ENCODE data around the gene RNFT2. TPM values are rescaled to one million over a fixed set of nuclear protein-coding genes. Genes with fewer than 3 reads are reported as not detected.

RNFT2 gene
- total RNA-seq, 2 donors from 2014 or later, result 4.9 to 5.7 TPM

GRCh38 chr12:116849216-116849615 lies 111.1 kb downstream of the RNFT2 start:
- H3K4me1 Mint-ChIP-seq, result no peaks in the 10 kb centered on the region
- DNase-seq, result no peak
- H3K36me3 Mint-ChIP-seq (ENCODE audit: low read depth), result no peaks in the 10 kb centered on the region
- no peak overlapping the region for H3K4me3 Mint-ChIP-seq
- no peaks in the 10 kb centered on the region for H3K9me3 ChIP-seq (ENCODE audit: control insufficient read depth, low read length, poor library complexity, severe bottlenecking)
- H3K27me3 Mint-ChIP-seq, result peaks cover 16% of the 10 kb centered on the region
- no peak overlapping the region for H3K27ac Mint-ChIP-seq
- ATAC-seq, result no peak

- H3K27me3 Mint-ChIP-seq, result peaks cover 30% of the 10 kb centered on the region
- no peaks in the 10 kb centered on the region for H3K9me3 ChIP-seq (ENCODE audit: control insufficient read depth, low read length, poor library complexity, severe bottlenecking)
- H3K4me1 Mint-ChIP-seq, result no peaks in the 10 kb centered on the region
- ATAC-seq (no peak), DNase-seq (no peak)
- H3K27ac Mint-ChIP-seq, result no peak overlapping the region
- no peaks in the 10 kb centered on the region for H3K36me3 Mint-ChIP-seq (ENCODE audit: low read depth)
- H3K4me3 Mint-ChIP-seq, result no peak overlapping the region
Observed at GRCh38 chr12:116852303-116852702, 114.2 kb downstream of the RNFT2 start.

DNA sequence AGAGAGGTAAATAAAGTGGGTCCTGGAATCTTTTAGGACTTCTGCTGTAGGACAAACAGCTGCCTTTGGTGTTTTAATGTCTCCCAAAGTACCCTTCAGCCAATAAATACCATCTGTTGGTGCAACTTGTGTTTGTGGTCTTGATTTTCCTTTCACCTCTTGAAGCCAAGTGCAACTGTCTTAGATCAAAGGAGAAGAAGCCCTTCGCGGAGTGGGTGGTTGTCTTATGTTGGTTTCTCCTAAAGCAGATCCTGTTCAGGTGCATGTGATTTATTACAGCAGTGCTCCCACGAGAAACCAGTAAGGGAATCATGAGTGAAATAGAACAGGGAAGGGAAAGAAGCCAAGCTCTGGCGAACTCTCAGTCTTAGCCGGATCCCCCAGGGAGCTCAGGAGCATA lies 115.4 kb downstream of the RNFT2 start:
- Mint-ChIP-seq H3K4me1 (peaks cover 3% of the 10 kb centered on the region), H3K27me3 (peaks cover 38% of the 10 kb centered on the region)

GRCh38 chr12:116855744-116856470 lies 117.8 kb downstream of the RNFT2 start:
- no peak overlapping the region for H3K4me3 Mint-ChIP-seq
- no peak for ATAC-seq

More for the DNA sequence above, 115.4 kb downstream of the RNFT2 start:
- Mint-ChIP-seq H3K27ac (no peak overlapping the region), H3K4me3 (no peak overlapping the region), H3K36me3 (ENCODE audit: low read depth) (no peaks in the 10 kb centered on the region)
- H3K9me3 ChIP-seq (ENCODE audit: control insufficient read depth, low read length, poor library complexity, severe bottlenecking), result no peaks in the 10 kb centered on the region
- DNase-seq (no peak), ATAC-seq (no peak)

DNA sequence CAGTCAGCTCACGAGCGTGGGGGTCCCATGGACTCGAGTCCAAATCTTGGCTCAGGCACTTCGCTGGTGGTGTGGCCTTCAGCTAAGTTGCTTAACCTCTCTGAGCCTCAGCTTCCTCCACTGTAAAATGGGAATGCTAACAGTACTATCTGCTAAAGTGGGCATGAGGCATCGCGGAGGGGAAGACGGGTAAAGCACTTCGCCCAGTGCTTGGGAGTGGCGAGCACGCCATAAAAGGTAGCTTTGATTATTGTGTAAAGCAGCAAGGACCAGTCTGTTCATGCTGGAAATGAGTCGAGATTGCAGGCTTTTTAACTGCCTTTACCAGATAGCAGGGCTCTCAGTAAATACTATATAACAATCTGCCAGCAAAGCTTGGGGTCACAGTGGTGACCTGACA lies 118.6 kb downstream of the RNFT2 start:
- DNase-seq (no peak), ATAC-seq (no peak)
- no peak overlapping the region for H3K27ac Mint-ChIP-seq
- peaks cover 12% of the 10 kb centered on the region for H3K4me1 Mint-ChIP-seq
- H3K4me3 Mint-ChIP-seq, result no peak overlapping the region
- peaks cover 56% of the 10 kb centered on the region for H3K27me3 Mint-ChIP-seq
- H3K36me3 Mint-ChIP-seq (ENCODE audit: low read depth), result no peaks in the 10 kb centered on the region
- no peaks in the 10 kb centered on the region for H3K9me3 ChIP-seq (ENCODE audit: control insufficient read depth, low read length, poor library complexity, severe bottlenecking)

More at GRCh38 chr12:116855744-116856470, 117.8 kb downstream of the RNFT2 start:
- Mint-ChIP-seq H3K27me3 (peaks cover 52% of the 10 kb centered on the region), H3K27ac (no peak overlapping the region), H3K4me1 (peaks cover 8% of the 10 kb centered on the region), H3K36me3 (ENCODE audit: low read depth) (no peaks in the 10 kb centered on the region)
- H3K9me3 ChIP-seq (ENCODE audit: control insufficient read depth, low read length, poor library complexity, severe bottlenecking), result no peaks in the 10 kb centered on the region
- DNase-seq, result no peak

DNA sequence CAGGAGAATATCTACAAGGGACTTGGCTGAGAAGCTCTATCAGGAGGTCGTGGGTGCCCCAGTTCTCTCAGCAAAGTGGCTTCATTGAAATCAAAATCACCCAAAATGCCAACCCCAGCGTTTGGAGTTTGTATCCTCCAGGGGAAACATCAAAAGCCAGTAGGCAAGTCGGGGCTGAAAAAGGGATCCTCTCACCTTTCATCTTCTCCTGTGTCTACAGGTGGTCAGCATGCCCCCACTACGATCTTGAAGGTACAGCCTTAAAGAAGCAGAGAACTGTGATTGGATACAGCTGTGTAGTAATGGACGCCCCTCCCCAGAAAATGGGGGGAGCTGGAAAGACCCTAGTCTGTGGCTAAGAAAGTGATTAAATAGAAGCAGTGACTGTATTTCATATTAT lies 121.0 kb downstream of the RNFT2 start:
- DNase-seq, result no peak
- no peak for ATAC-seq
- peaks cover 15% of the 10 kb centered on the region for H3K4me1 Mint-ChIP-seq
- H3K4me3 Mint-ChIP-seq, result no peak overlapping the region
- H3K9me3 ChIP-seq (ENCODE audit: control insufficient read depth, low read length, poor library complexity, severe bottlenecking), result no peaks in the 10 kb centered on the region
- H3K36me3 Mint-ChIP-seq (ENCODE audit: low read depth), result no peaks in the 10 kb centered on the region
- peaks cover 52% of the 10 kb centered on the region for H3K27me3 Mint-ChIP-seq
- H3K27ac Mint-ChIP-seq, result no peak overlapping the region

DNA sequence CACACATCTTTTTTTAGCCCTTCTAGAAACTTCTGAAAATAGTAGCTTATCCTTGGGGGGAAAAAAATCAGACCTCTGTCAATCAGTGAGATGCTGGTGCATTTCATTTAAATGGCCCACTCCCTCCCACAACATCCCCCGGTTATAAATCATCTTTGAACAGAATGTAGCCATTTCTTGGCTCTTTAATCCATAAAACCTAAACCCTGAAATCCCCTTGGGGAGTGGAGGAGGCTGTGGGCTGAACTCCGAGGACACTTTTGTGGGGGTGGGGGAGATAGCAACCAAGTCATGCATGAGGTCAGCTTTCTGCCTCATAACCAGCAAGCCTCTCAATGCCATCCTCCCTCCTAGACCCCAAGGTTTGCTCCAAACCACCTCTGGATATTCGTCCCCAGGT lies 122.1 kb downstream of the RNFT2 start:
- no peak overlapping the region for H3K27ac Mint-ChIP-seq
- DNase-seq (no peak), ATAC-seq (no peak)
- H3K9me3 ChIP-seq (ENCODE audit: control insufficient read depth, low read length, poor library complexity, severe bottlenecking), result no peaks in the 10 kb centered on the region
- peaks cover 56% of the 10 kb centered on the region for H3K27me3 Mint-ChIP-seq
- no peaks in the 10 kb centered on the region for H3K36me3 Mint-ChIP-seq (ENCODE audit: low read depth)
- H3K4me1 Mint-ChIP-seq, result peaks cover 15% of the 10 kb centered on the region
- no peak overlapping the region for H3K4me3 Mint-ChIP-seq

- Mint-ChIP-seq H3K4me3 (no peak overlapping the region), H3K27ac (no peak overlapping the region), H3K36me3 (ENCODE audit: low read depth) (no peaks in the 10 kb centered on the region), H3K27me3 (peaks cover 49% of the 10 kb centered on the region), H3K4me1 (peaks cover 15% of the 10 kb centered on the region)
- no peaks in the 10 kb centered on the region for H3K9me3 ChIP-seq (ENCODE audit: control insufficient read depth, low read length, poor library complexity, severe bottlenecking)
- ATAC-seq, result peak; percentile 60
- no peak for DNase-seq
Observed at GRCh38 chr12:116861320-116861719, 123.2 kb downstream of the RNFT2 start.

DNA sequence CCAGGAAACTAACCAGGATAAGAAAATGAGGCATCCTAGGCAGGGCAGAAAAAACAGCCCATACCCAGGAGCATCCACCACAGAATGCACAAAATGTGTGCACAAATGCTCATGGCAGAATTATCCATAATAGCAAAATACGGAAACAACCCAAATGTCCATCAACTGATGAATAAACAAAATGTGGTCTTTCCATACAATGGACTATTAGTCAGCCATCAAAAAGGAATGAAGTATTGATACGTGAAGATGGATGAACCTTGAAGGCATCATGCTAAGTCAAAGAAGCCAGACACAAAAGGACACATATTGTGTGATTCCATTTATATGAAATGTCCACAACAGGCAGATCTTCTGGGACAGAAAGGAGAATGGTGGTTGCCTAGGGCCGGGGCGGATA lies 124.1 kb downstream of the RNFT2 start:
- DNase-seq (no peak), ATAC-seq (no peak)
- Mint-ChIP-seq H3K4me1 (peaks cover 15% of the 10 kb centered on the region), H3K27me3 (peaks cover 41% of the 10 kb centered on the region), H3K36me3 (ENCODE audit: low read depth) (no peaks in the 10 kb centered on the region), H3K27ac (no peak overlapping the region), H3K4me3 (no peak overlapping the region)
- no peaks in the 10 kb centered on the region for H3K9me3 ChIP-seq (ENCODE audit: control insufficient read depth, low read length, poor library complexity, severe bottlenecking)

GRCh38 chr12:116863275-116863767 lies 125.2 kb downstream of the RNFT2 start:
- Mint-ChIP-seq H3K4me3 (no peak overlapping the region), H3K27me3 (peaks cover 34% of the 10 kb centered on the region), H3K4me1 (peaks cover 12% of the 10 kb centered on the region), H3K27ac (no peak overlapping the region), H3K36me3 (ENCODE audit: low read depth) (no peaks in the 10 kb centered on the region)
- DNase-seq, result no peak
- ATAC-seq, result no peak
- H3K9me3 ChIP-seq (ENCODE audit: control insufficient read depth, low read length, poor library complexity, severe bottlenecking), result no peaks in the 10 kb centered on the region

- DNase-seq, result no peak
- Mint-ChIP-seq H3K36me3 (ENCODE audit: low read depth) (no peaks in the 10 kb centered on the region), H3K27ac (no peak overlapping the region), H3K4me1 (peaks cover 10% of the 10 kb centered on the region), H3K4me3 (no peak overlapping the region), H3K27me3 (peaks cover 28% of the 10 kb centered on the region)
- ATAC-seq, result no peak
- H3K9me3 ChIP-seq (ENCODE audit: control insufficient read depth, low read length, poor library complexity, severe bottlenecking), result no peaks in the 10 kb centered on the region
Observed at GRCh38 chr12:116864371-116865160, 126.5 kb downstream of the RNFT2 start.

- ATAC-seq (no peak), DNase-seq (no peak)
- Mint-ChIP-seq H3K27me3 (peaks cover 21% of the 10 kb centered on the region), H3K27ac (no peak overlapping the region), H3K4me3 (no peak overlapping the region), H3K4me1 (peaks cover 4% of the 10 kb centered on the region), H3K36me3 (ENCODE audit: low read depth) (no peaks in the 10 kb centered on the region)
- no peaks in the 10 kb centered on the region for H3K9me3 ChIP-seq (ENCODE audit: control insufficient read depth, low read length, poor library complexity, severe bottlenecking)
Observed at GRCh38 chr12:116867523-116867922, 129.4 kb downstream of the RNFT2 start.

DNA sequence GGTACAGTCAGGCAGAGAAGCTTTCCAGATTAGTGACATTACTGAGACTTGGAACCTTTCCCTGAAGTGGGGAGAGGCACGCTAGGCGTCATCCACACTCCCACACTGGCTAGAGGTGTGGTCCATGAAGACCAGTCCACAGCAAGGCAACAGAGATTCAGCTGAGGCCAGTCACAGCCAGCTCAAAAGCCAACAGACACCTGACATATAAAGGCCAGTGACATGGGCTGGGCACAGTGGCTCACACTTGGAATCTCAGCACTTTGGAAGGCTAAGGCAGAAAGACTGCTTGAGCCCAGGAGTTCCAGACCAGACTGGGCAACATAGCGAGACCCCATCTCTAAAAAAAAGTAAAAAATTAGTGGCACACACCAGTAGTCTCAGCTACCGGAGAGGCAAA lies 132.2 kb downstream of the RNFT2 start:
- Mint-ChIP-seq H3K27me3 (peaks cover 34% of the 10 kb centered on the region), H3K36me3 (ENCODE audit: low read depth) (no peaks in the 10 kb centered on the region), H3K4me3 (no peak overlapping the region), H3K27ac (no peak overlapping the region), H3K4me1 (peaks cover 8% of the 10 kb centered on the region)
- DNase-seq (no peak), ATAC-seq (no peak)
- H3K9me3 ChIP-seq (ENCODE audit: control insufficient read depth, low read length, poor library complexity, severe bottlenecking), result no peaks in the 10 kb centered on the region

All from T-helper 17 cell (primary cell).